HG03469 (cell line): ENCODE data around the gene SND1.
"Not testable (repeated sequence)": the region's sequence is repeated elsewhere in the genome, so short reads cannot be mapped to it uniquely, and the experiment has no call there.

ENCODE experiments used
- ATAC-seq: cut with Tn5 transposase; IDR thresholded peaks from one replicate; pipeline ENCODE4 v1.9.1; 2021; ENCODE audit warnings: mild to moderate bottlenecking, moderate library complexity, moderate number of reproducible peaks; ENCODE audit not compliant: unreplicated experiment

The SND1 gene

GRCh38 chr7:127900732-127901685, 249.0 kb downstream of the SND1 start:
- ATAC-seq = no peak

- ATAC-seq = no peak
Observed at GRCh38 chr7:127901895-127902703, 250.1 kb downstream of the SND1 start.

- not testable (repeated sequence) for ATAC-seq
Observed at GRCh38 chr7:127902753-127903152, 250.8 kb downstream of the SND1 start.

- no peak for ATAC-seq
Observed at GRCh38 chr7:127903892-127904669, 252.1 kb downstream of the SND1 start.

- no peak for ATAC-seq
Observed at GRCh38 chr7:127904670-127904985, 252.6 kb downstream of the SND1 start.

- no peak for ATAC-seq
Observed at GRCh38 chr7:127905021-127905420, 253.0 kb downstream of the SND1 start.

- no peak for ATAC-seq
Observed at GRCh38 chr7:127905491-127906330, 253.7 kb downstream of the SND1 start.

- no peak for ATAC-seq
Observed at GRCh38 chr7:127907110-127908040, 255.4 kb downstream of the SND1 start.

- ATAC-seq = no peak
Observed at GRCh38 chr7:127908430-127909258, 256.6 kb downstream of the SND1 start.

- ATAC-seq = no peak
Observed at GRCh38 chr7:127909424-127910152, 257.6 kb downstream of the SND1 start.

- no peak for ATAC-seq
Observed at GRCh38 chr7:127910670-127911069, 258.7 kb downstream of the SND1 start.

- peak; percentile 71 for ATAC-seq
Observed at GRCh38 chr7:127911968-127912511, 260.0 kb downstream of the SND1 start.

GRCh38 chr7:127912901-127913300, 260.9 kb downstream of the SND1 start:
- ATAC-seq = no peak

GRCh38 chr7:127913686-127914085, 261.7 kb downstream of the SND1 start:
- ATAC-seq = no peak

GRCh38 chr7:127914693-127915092, 262.7 kb downstream of the SND1 start:
- ATAC-seq = no peak

- ATAC-seq = no peak
Observed at GRCh38 chr7:127916735-127917134, 264.7 kb downstream of the SND1 start.

- ATAC-seq = no peak
Observed at GRCh38 chr7:127918130-127918529, 266.1 kb downstream of the SND1 start.
